Central memory CD4-positive, alpha-beta T cell (primary cell): ENCODE results near the gene STUM.
"Not testable (repeated sequence)": the region's sequence is repeated elsewhere in the genome, so short reads cannot be mapped to it uniquely, and the experiment has no call there.

Source experiments
- DNase-seq: peaks from one replicate; pipeline ENCODE4 v3.0.0; 2022

STUM gene

DNA sequence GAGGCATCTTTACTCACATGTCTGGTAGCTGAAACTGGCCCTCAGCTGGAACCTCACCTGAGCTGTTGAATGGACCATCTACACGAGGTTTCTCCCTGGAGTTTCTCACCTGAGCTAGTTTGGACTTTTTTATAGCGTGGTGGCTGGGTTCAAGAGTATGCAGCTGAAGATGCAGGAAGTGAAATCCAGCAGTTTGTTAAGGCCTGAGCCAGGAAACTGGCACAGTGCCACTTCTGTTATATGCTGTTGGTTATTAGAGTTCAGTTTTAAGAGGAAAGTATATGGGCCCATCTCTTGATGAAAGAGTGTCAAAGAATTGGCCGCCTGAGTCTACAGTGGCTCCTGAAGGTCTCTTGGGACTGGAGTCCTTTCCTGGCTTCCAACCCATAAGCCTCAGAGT, 35.6 kb downstream of the STUM start:
- DNase-seq: no peak

DNA sequence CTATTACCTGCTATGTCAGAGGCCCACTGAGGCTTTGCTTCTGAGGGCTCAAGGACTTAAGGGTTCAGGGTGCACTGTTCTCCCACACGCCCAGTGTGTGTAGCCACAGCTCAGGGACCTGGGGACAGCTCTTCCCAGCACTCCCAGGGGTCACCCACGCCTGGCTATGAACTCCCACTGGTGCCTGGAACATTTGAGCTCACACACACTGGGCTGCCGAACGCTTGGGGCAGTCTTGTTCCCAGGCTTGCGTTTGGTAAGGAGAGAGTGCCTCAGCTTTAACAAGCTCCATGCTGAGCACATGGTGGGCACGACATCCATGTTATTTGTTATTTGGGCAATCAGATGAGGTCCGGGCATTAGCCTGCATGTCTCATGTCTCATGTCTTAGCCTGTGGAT, 37.6 kb downstream of the STUM start:
- no peak for DNase-seq

DNA sequence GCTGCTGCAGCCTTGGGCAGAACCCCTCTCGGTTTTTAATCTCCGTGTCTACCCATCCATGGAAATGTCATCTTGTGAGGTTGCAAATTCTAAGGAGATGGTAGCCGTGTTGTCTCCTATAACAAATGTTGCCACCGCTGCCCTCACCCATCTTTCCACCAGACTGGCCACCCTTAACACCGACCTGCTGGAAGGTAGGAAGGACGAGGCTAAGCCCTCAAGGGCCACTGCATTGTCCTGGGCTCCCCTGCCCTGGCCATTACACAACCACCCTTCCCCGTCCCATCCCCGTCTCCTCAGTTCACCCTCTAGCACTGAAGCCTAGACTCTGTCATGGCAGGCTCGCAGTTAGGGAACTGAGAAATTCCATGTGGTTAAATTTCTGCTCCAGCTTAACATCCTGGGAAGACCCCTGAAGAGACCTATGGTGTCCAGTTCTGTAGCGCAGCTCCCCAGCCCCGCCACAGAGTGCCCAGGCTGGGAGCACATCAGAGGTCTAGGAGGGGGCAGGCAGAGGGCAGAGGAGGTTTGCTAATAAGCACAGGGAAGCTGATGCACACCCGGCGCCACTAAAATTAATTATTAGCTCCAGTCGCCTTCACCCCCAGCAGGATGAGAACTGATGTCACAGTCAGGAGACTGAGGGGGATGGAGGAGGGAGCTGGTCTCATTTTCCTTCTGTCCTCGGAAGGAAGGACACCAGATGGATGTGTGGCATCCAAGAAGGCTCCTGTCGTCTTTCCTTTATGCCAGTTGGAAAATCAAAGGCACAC, 38.3 kb downstream of the STUM start:
- DNase-seq: no peak

DNA sequence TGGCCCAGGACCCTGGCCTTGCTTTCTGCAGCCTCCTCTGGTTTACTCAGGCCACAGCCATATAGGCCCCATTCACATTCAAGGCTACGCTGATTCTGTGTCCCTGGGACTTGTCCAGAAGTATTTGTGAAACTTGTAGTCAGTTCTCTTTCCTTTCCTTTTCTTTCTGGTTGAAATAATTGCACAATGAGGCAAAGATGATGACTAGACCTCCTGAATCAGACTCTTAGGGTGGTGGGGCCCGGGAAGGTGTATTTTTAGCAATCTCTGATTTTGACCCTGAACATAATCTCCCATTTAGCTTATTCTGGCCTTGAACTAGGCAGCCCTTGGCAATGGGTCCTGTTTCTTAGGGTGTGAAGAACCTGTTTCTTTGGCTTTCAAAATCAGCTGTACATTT, 39.9 kb downstream of the STUM start:
- DNase-seq: no peak

DNA sequence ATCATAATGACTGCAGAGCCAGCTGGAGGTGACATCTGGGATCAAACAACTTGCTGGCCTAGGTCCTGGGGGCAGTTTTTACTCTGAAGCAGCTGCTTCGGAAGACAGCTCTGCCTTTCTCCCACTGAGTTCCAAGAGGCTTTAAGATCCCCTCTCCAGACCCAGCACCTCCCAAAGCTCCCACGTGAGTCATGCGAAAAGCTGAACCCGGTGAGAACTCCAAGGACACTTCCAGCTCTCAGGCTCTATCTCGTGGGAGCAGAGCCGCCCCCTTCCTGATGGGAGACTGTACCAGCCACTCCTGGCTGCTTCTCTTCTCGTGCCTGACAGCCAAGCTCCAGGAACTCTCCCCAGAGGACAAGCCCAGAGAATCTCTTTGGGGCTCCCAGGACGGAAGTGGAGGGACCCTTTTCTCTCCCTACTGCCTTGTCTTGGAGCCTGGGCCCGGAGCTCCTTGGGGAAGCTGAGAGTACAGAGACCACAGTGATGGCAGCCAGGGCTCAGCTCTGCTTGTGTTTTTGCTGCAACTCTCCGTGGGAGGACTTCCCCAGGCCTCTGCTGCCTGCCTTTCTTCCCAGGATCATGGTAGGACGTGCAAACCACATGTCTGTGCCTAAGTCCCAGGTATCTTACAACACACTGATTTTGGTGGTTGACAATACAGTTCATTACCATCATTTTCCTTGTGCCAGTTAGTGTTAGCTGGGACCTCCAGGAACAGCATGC, 40.6 kb downstream of the STUM start:
- DNase-seq: no peak

DNA sequence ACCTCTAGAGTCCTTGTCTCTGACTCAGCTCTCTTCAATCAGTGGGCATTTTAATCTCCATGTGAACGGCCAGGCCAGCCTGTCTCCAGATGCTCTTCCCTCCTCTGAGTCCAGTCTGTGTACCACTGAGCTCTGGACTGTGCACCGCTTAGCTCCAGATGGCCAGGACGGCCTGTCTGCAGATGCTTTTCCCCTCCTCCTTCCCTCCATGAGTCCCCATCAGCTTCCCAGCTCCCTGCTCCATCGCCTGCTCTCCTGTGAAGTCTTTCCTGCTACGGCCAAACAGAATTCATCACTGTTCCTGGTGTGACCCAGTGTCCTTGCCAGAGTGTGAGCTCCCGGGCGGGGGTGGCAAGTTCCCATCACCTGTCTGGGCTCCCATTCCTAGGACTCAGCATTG, 42.0 kb downstream of the STUM start:
- no peak for DNase-seq

DNA sequence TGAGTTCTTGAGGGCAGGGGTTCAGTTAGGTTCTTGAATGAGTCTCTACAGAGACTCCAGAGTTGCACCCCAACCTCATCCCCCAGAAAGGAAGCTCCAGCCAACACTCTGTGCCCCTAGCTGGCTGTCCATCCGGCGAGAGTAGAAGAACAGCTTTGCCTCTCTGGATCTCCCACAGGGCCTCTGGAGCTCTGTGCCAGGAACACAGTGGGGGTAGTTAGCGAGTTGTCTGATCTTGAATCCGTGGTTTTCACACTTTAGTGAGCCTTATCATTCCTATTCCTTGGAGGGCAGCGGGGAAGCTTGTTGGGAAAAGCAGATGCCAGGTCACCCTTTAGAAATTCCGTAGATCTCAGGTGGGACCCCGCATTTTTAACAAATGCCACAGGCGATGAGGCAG, 45.0 kb downstream of the STUM start:
- DNase-seq: no peak

DNA sequence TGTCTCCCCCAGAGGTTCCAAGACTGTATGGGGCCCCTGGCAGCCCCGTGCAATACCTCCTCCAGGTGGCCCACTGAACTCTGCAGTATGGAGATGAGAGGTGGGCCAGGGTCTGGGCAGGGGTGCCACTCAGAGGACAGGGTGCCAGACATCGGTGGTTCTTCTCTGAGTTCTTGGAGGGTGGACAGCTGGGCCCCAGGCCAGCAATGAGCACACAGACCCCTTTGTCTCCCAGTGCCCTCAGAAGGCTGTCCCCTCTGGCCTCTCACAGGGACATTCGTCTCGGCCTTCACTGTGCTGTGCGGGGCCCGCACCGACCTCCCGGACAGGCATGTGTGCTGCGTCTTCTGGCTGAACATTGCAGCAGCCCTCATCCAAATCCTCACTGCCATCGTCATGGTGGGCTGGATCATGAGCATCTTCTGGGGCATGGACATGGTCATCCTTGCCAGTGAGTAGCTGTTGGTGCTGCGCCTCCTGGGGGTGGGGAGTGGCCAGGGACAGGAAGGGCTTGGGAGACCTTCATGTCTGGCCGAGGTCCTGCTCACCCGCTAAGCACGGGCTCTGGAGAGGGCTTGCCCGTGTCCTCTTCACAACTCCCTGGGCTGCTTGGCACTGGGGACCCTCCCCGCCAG, 48.1 kb downstream of the STUM start:
- no peak for DNase-seq

DNA sequence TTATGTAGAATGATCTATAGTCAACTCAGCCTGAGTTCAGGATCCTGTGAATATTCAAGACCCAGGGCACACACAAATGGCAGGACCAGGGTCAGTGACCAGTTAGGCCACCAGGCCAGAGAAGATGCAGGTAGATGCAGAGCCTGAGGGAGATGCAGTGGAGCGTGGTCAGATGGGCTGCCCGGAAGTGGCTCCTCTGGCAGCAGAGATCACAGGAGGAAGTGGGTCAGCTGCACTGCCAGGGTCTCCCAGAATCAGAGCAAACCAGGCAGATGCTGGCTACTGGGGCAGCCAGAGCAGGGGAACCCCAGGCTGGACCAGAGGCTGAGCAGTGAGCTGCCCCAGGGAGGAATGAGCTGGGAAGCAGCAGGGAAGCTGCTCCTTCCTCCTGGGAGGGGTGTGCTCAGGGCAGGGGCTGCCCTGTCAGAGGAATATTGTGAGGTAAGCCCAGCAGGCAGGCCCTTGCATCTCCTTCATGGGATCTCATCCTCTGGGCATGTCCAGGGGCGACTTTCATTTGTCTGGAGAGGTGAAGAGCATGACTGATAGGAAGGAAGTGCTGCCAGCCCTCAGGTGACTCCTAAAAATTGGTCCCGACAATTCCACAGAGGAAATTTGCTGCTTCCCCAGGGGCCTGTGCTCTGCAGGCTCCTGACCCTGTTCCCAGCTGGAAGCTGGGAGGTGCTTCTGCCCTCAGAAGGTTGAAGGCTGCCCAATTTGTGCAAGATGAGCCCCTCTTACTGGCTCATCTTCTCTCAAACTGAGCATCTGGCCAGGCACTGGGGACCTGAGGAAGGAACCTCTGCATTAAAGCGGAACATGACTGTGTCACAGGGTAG, 49.3 kb downstream of the STUM start:
- DNase-seq: no peak

DNA sequence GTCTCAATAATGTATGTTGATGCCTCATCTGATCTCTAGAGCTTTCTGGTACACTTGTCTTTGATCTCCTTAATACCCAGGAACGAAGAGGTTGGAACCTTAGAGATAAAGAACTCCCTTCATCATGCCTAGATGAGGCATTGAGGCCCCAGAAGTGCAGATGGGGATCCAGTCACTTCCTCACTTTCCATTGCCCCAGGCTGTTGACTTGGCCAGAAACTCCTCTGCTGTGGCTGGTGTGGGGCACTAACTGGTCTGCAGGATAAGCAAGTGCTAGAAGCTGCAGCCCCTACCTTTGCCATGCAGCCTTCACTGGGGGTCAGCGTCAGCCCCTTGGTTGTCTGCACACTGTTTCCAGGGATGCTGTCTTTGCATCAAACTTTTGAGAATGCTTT, 49.9 kb downstream of the STUM start:
- no peak for DNase-seq

DNA sequence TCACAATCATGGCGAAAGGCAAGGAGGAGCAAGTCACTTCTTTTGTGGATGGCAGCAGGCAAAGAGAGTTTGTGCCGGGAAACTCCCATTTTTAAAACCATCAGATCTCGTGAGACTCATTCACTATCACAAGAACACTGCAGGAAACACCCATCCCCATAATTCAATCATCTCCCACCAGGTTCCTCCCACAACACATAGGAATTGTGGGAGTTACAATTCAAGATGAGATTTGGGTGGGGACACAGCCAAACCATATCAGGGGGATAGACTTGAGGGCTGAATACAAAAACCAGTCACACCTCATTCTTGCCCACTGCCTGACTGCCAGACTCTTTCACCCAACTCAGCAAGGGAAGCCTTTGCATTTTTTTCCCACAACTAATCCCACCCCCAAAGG, 50.4 kb downstream of the STUM start:
- not testable (repeated sequence) for DNase-seq

DNA sequence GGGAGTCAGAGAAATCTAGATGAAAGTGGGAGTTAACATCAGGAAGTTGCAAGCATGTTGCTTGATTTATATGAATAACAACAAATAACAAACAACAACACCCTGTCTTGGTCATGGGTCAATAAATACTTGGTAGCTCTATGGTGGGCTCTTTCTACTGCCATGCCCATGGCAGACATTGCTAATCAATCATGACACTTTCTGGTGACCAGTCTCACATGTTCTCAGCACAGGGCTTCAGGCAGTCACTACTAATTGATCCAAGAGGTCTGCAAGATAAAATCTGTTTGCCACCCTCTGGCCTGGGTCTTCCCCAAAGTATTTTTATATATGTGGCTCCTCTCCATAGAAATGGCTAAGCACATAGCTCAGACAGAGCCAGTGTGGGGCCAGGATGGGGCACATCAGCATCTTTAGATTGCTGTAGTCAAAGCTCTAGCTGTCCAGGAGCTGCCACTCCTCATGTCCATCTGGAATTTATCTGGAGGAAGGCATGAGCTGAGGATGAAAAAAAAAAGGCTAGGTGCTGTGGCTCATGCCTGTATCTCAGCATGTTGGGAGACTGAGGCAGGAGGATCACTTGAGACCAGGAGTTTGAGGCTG, 51.2 kb downstream of the STUM start:
- no peak for DNase-seq

DNA sequence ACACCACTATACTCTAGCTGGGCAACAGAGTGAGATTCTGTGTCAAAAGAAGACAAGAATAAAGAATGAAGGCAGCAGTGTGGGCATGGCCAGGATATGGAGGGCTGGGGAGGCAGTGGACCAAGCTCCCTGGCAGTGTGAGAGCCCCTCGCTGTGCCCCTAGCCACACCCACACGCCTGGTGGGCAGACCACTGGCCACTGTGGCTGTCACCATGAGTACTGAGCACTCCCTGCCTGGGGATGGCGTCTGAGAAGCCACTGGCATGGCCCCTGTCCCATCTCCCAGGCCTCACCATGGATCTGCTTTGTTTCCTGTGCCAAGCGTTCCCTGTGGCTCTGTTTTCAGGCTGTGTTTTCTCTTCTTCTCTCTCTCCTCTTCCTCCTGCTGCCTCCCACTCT, 51.7 kb downstream of the STUM start:
- no peak for DNase-seq

DNA sequence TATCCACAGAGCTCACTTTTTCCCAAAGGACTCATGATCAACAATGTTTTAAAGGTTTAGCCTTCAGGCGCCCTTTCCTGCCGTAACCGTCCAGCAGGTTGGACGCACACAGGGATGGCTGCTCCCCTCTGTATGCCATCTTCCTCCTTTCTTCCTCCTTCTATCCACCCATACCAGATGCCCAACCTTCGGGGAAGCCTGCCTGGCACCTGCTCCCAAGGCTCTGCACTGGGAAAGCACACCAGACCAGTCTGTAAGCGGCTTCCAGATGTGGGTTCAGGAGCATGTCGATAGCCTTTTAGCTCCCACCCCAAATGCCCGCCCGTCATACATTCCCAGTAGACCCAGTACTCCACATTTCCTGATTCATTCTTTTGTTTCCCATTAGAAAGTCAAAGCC, 52.9 kb downstream of the STUM start:
- DNase-seq: no peak

DNA sequence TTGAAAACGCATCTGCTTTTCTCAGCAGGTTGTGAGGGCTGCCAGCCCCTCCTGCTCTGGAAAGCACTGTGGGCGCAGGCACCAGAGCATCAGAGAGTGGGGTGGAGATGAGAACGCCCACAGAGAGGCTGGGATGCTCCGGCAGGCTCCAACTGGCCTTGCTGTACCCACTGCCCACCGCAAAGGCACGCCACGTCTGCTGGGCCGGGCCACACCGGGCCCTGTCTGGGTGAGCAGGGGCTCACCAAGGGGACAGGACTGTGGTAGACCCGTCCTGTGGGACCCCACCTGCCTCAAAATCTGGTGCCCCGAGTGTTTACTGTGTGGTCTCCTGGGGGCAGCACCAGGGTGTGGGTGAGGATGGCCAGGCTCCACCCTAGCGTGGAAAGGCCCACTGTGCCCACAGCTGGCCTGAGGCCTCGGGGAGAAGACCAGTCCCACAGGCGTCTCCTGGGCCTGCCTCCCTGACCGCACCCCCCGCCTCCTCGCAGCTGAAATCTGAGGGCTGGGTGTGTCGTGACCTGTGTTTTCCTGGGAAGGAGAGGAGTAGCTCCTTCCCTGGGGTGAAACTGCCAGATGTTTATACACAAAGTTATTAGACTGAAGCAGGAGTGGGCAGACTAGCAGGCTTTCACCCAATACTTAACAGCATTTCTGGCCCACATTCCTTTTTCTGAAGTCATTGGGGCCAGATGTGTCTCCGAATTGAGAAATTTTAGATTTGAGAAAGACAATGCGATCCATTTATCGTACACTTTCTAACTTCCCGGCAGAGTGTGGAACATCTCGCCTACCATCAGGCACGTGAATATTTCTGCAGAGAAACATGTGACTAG, 53.8 kb downstream of the STUM start:
- no peak for DNase-seq

DNA sequence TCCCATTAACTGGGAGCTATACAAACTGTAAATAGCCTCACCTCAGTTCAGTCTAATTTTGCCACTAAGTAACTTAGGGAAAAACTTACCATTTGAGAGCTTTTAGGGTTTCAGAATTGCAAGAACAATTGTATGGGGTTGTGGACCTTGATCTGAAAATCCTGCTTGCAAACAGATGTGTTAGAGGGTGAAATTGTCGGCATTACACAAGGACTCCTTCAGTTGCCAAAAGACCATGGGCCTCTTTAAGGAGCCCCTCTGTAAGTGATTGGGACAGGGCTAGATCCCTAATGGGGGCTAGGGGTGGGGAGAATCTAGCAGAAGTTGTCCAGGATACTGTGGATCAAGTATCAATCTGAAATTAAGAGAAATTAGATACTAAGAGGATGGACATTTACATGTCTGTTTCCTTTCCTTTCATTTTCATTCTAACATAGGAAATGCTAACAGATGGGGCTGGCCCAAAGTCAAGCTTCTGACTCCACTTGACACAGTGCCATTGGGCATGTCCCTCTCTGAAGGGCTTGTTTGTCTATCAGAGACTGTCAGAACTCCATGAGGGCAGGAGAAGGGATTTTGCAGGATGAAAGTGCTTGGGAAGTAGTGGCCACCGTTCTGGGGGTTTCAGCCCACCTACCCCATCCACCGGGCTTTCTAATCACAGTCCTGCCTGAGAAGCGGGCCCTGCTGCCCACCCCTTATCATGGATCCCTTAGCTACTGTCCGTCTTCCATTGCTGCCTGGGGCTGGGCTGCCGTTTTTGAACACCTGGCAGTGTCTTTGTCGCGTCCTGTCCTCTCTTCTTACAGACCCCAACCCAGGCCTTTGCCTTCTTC, 54.7 kb downstream of the STUM start:
- no peak for DNase-seq

DNA sequence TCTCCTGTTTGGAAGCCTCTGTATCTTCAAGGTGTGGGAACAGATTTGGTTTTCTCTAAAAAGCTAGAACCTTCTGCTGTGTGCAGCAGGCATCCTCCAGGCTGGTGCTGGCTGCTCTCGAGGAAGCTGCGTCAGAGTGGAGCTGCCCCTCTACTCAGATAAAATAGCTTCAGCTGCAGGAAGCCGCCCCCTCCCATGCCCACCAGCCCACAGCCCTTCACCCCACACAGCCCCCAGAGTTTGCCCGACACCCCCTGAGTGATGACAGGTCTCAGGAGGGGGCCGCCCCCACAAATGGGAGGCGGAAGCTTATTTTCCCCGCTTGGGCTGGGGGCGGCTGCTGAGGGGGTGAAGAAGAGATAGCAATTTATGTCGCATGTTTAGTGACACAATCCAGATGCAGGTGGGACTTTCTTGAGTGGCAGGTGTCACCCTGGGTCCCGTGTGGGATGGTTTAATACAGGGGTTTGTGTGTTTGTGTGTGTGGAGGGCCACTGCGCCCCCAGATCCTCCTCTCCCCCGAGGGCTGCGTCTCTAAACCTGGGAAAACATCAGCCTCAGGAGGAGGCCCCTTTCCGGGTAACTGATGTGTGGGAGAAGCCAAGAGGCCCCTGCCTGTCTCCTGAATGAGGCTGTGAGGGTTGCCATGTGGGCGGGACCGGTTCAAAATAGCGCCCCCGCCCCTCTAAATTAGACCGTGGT, 55.4 kb downstream of the STUM start:
- DNase-seq: no peak

DNA sequence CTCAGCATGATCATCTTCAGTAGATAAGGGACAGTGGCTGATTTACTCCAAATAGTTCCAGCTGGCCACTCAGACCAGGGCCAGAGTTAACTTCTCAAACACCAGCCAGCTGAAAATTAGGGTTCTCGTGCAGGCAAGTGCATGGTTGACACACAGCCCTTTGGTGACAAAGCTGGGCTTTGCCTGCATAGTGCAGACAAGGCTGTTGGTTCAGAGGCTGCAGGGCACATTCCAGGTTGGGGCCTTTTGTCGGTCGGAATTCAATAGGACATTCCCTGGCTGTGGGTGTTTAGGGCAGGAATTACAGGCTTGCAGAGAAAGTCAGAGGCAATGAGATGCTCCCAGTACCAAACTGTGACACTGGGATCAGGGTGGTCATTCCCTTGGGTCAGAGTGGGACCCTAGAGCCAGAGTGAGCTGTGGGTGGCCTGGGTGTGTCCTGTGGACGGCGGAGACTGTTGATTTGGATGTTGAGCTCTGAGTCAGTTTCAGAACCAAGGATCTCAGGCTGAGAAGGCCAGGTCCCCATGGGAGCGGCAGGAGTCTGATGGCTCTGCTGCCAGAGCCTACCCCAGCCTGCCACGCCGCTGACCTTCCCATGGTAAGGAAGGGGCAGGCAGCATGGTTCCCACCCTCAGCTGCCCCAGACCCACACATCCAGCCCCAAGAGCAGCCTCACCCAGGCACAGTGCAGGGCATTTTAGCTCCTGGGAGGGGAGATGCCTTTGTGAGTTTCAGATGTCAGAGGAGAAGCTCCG, 56.2 kb downstream of the STUM start:
- DNase-seq: no peak

DNA sequence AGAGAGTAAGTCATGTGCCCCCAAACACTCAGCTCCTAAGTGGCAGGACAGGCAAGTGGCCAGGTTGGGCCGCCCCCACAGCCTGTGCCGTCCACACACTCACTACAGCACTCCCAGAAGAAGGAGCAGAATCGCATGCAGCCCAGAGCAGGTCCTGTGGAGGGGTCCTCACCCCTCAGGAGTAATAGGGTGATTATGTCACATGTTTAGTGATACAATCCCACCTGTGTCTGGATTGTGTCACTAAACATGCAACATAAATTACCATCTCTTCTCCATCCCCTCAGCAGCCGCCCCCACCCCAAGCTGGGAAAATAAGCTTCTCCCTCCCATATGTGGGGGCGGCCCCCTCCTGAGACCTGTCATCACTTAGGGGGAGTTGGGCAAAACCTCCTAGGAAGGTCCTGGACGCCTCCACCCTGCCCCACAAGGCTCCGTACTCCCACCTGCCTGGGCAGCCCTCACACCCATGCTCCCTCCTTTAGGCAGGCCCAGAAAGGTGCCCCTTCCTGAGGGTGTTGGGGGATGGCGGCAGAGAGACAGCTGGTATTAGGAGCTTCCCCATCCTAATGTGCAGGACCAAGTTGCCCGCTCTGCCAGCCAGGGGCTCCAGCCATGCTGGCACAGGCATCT, 56.9 kb downstream of the STUM start:
- no peak for DNase-seq
